ENCODE data around the gene PCDH7.

The PCDH7 gene

GRCh38 chr4:30720021-30720660 is at the start of gene PCDH7:
Gene PCDH7 (plus strand): TSS chr4:30720369. CDS start chr4:30721423, 1,054 bp downstream.
- peak; percentile 54 for DNase-seq (ENCODE audit: low spot score)

GRCh38 chr4:30671926-30672448 is 48.2 kb upstream of the PCDH7 start:
- DNase-seq (ENCODE audit: low spot score): no peak

GRCh38 chr4:30696191-30696590 is 24.0 kb upstream of the PCDH7 start:
- no peak for DNase-seq (ENCODE audit: low spot score)

- peak; percentile 51 for DNase-seq (ENCODE audit: low spot score)
Measured at GRCh38 chr4:30714408-30715031, 5.6 kb upstream of the PCDH7 start.

- DNase-seq (ENCODE audit: low spot score): peak; percentile 16
Measured at GRCh38 chr4:30716158-30716557, 4.0 kb upstream of the PCDH7 start.

- peak; percentile 32 for DNase-seq (ENCODE audit: low spot score)
Measured at GRCh38 chr4:30716681-30717207, 3.4 kb upstream of the PCDH7 start.

- DNase-seq (ENCODE audit: low spot score): peak; percentile 70
Measured at GRCh38 chr4:30717208-30718020, 2.8 kb upstream of the PCDH7 start.

- DNase-seq (ENCODE audit: low spot score): peak; percentile 61
Measured at GRCh38 chr4:30718021-30718542, 2.1 kb upstream of the PCDH7 start.

GRCh38 chr4:30718641-30719453 is 1.3 kb upstream of the PCDH7 start:
- DNase-seq (ENCODE audit: low spot score): no peak

- peak; percentile 78 for DNase-seq (ENCODE audit: low spot score)
Measured at GRCh38 chr4:30719454-30720020, 632 bp upstream of the PCDH7 start.

- peak; percentile 57 for DNase-seq (ENCODE audit: low spot score)
Measured at GRCh38 chr4:30720661-30721184, 554 bp downstream of the PCDH7 start.

- peak; percentile 56 for DNase-seq (ENCODE audit: low spot score)
Measured at GRCh38 chr4:30721185-30722091, 1.3 kb downstream of the PCDH7 start.

GRCh38 chr4:30722092-30722358 is 1.9 kb downstream of the PCDH7 start:
- DNase-seq (ENCODE audit: low spot score): no peak

- DNase-seq (ENCODE audit: low spot score): no peak
Measured at GRCh38 chr4:30722359-30723200, 2.4 kb downstream of the PCDH7 start.

GRCh38 chr4:30723201-30723955 is 3.2 kb downstream of the PCDH7 start:
- no peak for DNase-seq (ENCODE audit: low spot score)

- no peak for DNase-seq (ENCODE audit: low spot score)
Measured at GRCh38 chr4:30724247-30724646, 4.1 kb downstream of the PCDH7 start.

GRCh38 chr4:30725562-30725961 is 5.4 kb downstream of the PCDH7 start:
- DNase-seq (ENCODE audit: low spot score): no peak

- DNase-seq (ENCODE audit: low spot score): no peak
Measured at GRCh38 chr4:30726090-30726675, 6.0 kb downstream of the PCDH7 start.
